H1 (cell line): ENCODE results near the gene RAB1B. TPM values are rescaled to one million over a fixed set of nuclear protein-coding genes. Genes with fewer than 3 reads are reported as not detected.

Experiments used
- CTCF ChIA-PET: fragments of 300-600 bp; sonication (Branson Sonifier 250); formaldehyde crosslinking; loops from one replicate; lab custom pipeline; 2021; ENCODE audit not compliant: partially characterized antibody; lab: Charles Lee
- POLR2A ChIA-PET: fragments of 300-600 bp; sonication (Branson Sonifier 250); formaldehyde crosslinking; loops from one replicate; lab custom pipeline; 2021; ENCODE audit warnings: inconsistent platforms; ENCODE audit not compliant: partially characterized antibody; lab: Charles Lee
- DNase-seq, 2 experiments: peaks; one replicate each; pipeline versions ENCODE4 v3.0.0 to v3.0.0-alpha.2; 2010 to 2022; ENCODE audit warnings: low spot score in 2 of 2, low read depth in 1 of 2, mixed read lengths in 1 of 2
- FAIRE-seq: peaks from 2 replicates; lab custom pipeline; 2011; peaks lifted over from hg19 to GRCh38; lab: Jason Lieb, UNC
- H2AFZ ChIP-seq: 2 replicates; pipeline ENCODE4 v1.8.1; 2012; ENCODE audit warnings: low read length, inconsistent platforms
- H2AK5ac ChIP-seq: 2 replicates; pipeline ENCODE4 v1.6.1; 2013; ENCODE audit warnings: low read depth, low read length
- H2BK120ac ChIP-seq: replicated peaks from 2 replicates; pipeline ENCODE3; 2013; ENCODE audit warnings: low read depth, low read length, inconsistent platforms
- H2BK12ac ChIP-seq: 2 replicates; pipeline ENCODE4 v1.6.1; 2013; ENCODE audit warnings: low read depth, low read length
- H2BK15ac ChIP-seq: 2 replicates; pipeline ENCODE4 v1.6.1; 2013; ENCODE audit warnings: low read length
- H2BK20ac ChIP-seq: 2 replicates; pipeline ENCODE4 v1.6.1; 2013; ENCODE audit warnings: low read length
- H2BK5ac ChIP-seq: 2 replicates; pipeline ENCODE4 v1.6.1; 2013; ENCODE audit warnings: low read depth, low read length
- H3K14ac ChIP-seq: 2 replicates; pipeline ENCODE4 v1.6.1; 2013; ENCODE audit warnings: inconsistent platforms; ENCODE audit not compliant: insufficient read length
- H3K18ac ChIP-seq: 2 replicates; pipeline ENCODE4 v1.6.1; 2013; ENCODE audit warnings: low read length; ENCODE audit errors: extremely low read depth
- H3K23ac ChIP-seq: 2 replicates; pipeline ENCODE4 v1.6.1; 2013; ENCODE audit warnings: inconsistent platforms; ENCODE audit not compliant: insufficient read length
- H3K23me2 ChIP-seq: 2 replicates; pipeline ENCODE4 v1.6.1; 2013; ENCODE audit warnings: low read depth, low read length
- H3K27ac ChIP-seq: 2 replicates; pipeline ENCODE4 v1.6.1; 2011; ENCODE audit warnings: low read depth, low read length, inconsistent platforms
- H3K27me3 ChIP-seq, 4 experiments: replicated peaks in 1 of 4; 1 replicate in 1 of 4; 2 replicates in 3 of 4; pipeline versions ENCODE4 v1.6.1 to v1.8.1; 2011 to 2013; ENCODE audit warnings: low read length in 3 of 4, mild to moderate bottlenecking in 3 of 4, inconsistent platforms in 2 of 4, mixed read lengths in 2 of 4, moderate library complexity in 1 of 4; ENCODE audit not compliant: control insufficient read depth in 3 of 4, insufficient read depth in 3 of 4; ENCODE audit errors: extremely low read depth in 1 of 4
- H3K36me3 ChIP-seq, 4 experiments: 2 replicates each; pipeline versions ENCODE4 v1.6.1 to v1.8.1; 2011 to 2013; ENCODE audit warnings: mild to moderate bottlenecking in 4 of 4, low read length in 3 of 4, moderate library complexity in 2 of 4, control low read depth in 1 of 4, inconsistent platforms in 1 of 4; ENCODE audit not compliant: insufficient read depth in 4 of 4, control insufficient read depth in 2 of 4
- H3K4ac ChIP-seq: replicated peaks from 2 replicates; pipeline ENCODE3; 2013; ENCODE audit warnings: low read length, low read depth, mixed read lengths, inconsistent platforms; ENCODE audit not compliant: insufficient read length
- H3K4me1 ChIP-seq, 4 experiments: replicated peaks in 1 of 4; 1 replicate in 1 of 4; 2 replicates in 3 of 4; pipeline versions ENCODE4 v1.6.1 to v1.8.1; 2011 to 2013; ENCODE audit warnings: low read length in 3 of 4, inconsistent platforms in 2 of 4, mixed read lengths in 1 of 4; ENCODE audit not compliant: insufficient read depth in 4 of 4, control insufficient read depth in 3 of 4
- H3K4me2 ChIP-seq, 2 experiments: 2 replicates each; pipeline versions ENCODE4 v1.6.1 to v1.8.1; 2011 to 2013; ENCODE audit warnings: low read depth in 2 of 2, low read length in 2 of 2, control low read depth in 1 of 2, inconsistent platforms in 1 of 2, mild to moderate bottlenecking in 1 of 2; ENCODE audit not compliant: insufficient read depth in 1 of 2
- H3K4me3 ChIP-seq, 4 experiments: fragments of 200-600, 300-600 bp in 1 of 4; sonication (generic), shearing (Covaris generic), sonication (Bioruptor Twin) in 1 of 4; 2 replicates each; pipeline versions ENCODE4 v1.5.1 to v1.8.1; 2011 to 2016; ENCODE audit warnings: low read length in 4 of 4, low read depth in 3 of 4, control low read depth in 2 of 4, inconsistent platforms in 2 of 4, mild to moderate bottlenecking in 2 of 4, mixed read lengths in 1 of 4, moderate library complexity in 1 of 4; ENCODE audit not compliant: insufficient read depth in 2 of 4; ENCODE audit errors: extremely low read depth in 1 of 4
- H3K56ac ChIP-seq: replicated peaks from 2 replicates; pipeline ENCODE3; 2013; ENCODE audit warnings: low read depth, mild to moderate bottlenecking, mixed read lengths, low read length, inconsistent platforms; ENCODE audit not compliant: insufficient read length
- H3K79me1 ChIP-seq: 2 replicates; pipeline ENCODE4 v1.6.1; 2013; ENCODE audit warnings: low read depth, low read length, control low read depth
- H3K79me2 ChIP-seq, 2 experiments: 2 replicates each; pipeline versions ENCODE4 v1.6.1 to v1.8.1; 2012 to 2013; ENCODE audit warnings: low read length in 2 of 2, mild to moderate bottlenecking in 2 of 2, inconsistent platforms in 1 of 2; ENCODE audit not compliant: insufficient read depth in 2 of 2, control insufficient read depth in 1 of 2
- H3K9ac ChIP-seq, 4 experiments: replicated peaks in 1 of 4; 1 replicate in 1 of 4; 2 replicates in 3 of 4; pipeline versions ENCODE4 v1.6.1 to v1.8.1; 2011 to 2013; ENCODE audit warnings: low read depth in 3 of 4, low read length in 3 of 4, control low read depth in 2 of 4, mild to moderate bottlenecking in 2 of 4, moderate library complexity in 2 of 4, inconsistent platforms in 1 of 4; ENCODE audit errors: extremely low read depth in 1 of 4
- H3K9me3 ChIP-seq, 2 experiments: 2 replicates each; pipeline versions ENCODE4 v1.6.1 to v1.8.1; 2012 to 2013; ENCODE audit warnings: mild to moderate bottlenecking in 2 of 2, moderate library complexity in 2 of 2, control low read depth in 1 of 2, inconsistent platforms in 1 of 2, low read depth in 1 of 2, low read length in 1 of 2, mixed read lengths in 1 of 2; ENCODE audit not compliant: insufficient read depth in 2 of 2
- H4K20me1 ChIP-seq, 2 experiments: replicated peaks in 1 of 2; 2 replicates each; pipeline versions ENCODE3 to v1.8.1; 2011 to 2013; ENCODE audit warnings: inconsistent platforms in 2 of 2, low read length in 2 of 2, mild to moderate bottlenecking in 1 of 2; ENCODE audit not compliant: insufficient read depth in 2 of 2, control insufficient read depth in 1 of 2
- H4K5ac ChIP-seq: 2 replicates; pipeline ENCODE4 v1.6.1; 2013; ENCODE audit warnings: low read length, low read depth, mixed read lengths, inconsistent platforms; ENCODE audit not compliant: insufficient read length
- H4K8ac ChIP-seq: 2 replicates; pipeline ENCODE4 v1.8.0; 2013; ENCODE audit warnings: mild to moderate bottlenecking, moderate library complexity, low read length, inconsistent platforms; ENCODE audit not compliant: insufficient read depth; ENCODE audit errors: extremely low read depth
- H4K91ac ChIP-seq: replicated peaks from 2 replicates; pipeline ENCODE3; 2013; ENCODE audit warnings: low read length, mixed read lengths, inconsistent platforms; ENCODE audit not compliant: insufficient read length
- CEBPB ChIP-seq: IDR thresholded peaks from 2 replicates; pipeline ENCODE4 v1.6.1; 2012; ENCODE audit warnings: low read depth, low read length
- CREB1 ChIP-seq: IDR thresholded peaks from 2 replicates; pipeline ENCODE4 v1.6.1; 2012; ENCODE audit warnings: inconsistent platforms
- TCF12 ChIP-seq: IDR thresholded peaks from 2 replicates; pipeline ENCODE4 v1.6.1; 2011; ENCODE audit warnings: low read depth, mild to moderate bottlenecking, low read length
- WGBS, 2 experiments: shearing (Covaris generic) in 1 of 2; methylation state at CpG; one replicate each; pipeline versions ENCODE4 v1.1.6 to v1.1.7; 2013 to 2015; ENCODE audit warnings: low lambda C conversion rate in 2 of 2, mixed read lengths in 2 of 2, inconsistent platforms in 1 of 2, low coverage in 1 of 2, missing lambda C conversion rate in 1 of 2; ENCODE audit not compliant: insufficient replicate concordance in 2 of 2, insufficient coverage in 1 of 2, insufficient read length in 1 of 2; ENCODE audit errors: extremely low coverage in 1 of 2, missing lambda C conversion rate in 1 of 2; 5-methylcytosine and 5-hydroxymethylcytosine counted together
- polyA plus RNA-seq, 7 experiments: library from polyadenylated mRNA; depleted of rRNA in 3 of 7; stranded (reverse) in 5 of 7; unstranded in 2 of 7; fragments of >200 nt in 5 of 7; fragments of 200-250 nt in 2 of 7; gene quantifications; 1 replicate in 5 of 7; 2 replicates in 1 of 7; 4 replicates in 1 of 7; pipeline versions ENCODE4 v1.2.1 to v1.2.3, GENCODE V29; 2011 to 2013; ENCODE audit warnings: missing spikeins in 2 of 7, mixed read lengths in 2 of 7
- total RNA-seq: library from RNA; stranded (reverse); fragmentation: NEBNext Ultra II Directional; extraction: Animal tissue kit (Norgen Biotek cat#: 25700); gene quantifications from 2 replicates; pipeline ENCODE4 v1.2.1, GENCODE V29; 2021

RAB1B gene
- total and polyA plus RNA-seq, 2 of the 8 experiments (the other 6 are each of a cell fraction or from before 2014, with no cell fraction given) = 100 to 217 TPM

DNA sequence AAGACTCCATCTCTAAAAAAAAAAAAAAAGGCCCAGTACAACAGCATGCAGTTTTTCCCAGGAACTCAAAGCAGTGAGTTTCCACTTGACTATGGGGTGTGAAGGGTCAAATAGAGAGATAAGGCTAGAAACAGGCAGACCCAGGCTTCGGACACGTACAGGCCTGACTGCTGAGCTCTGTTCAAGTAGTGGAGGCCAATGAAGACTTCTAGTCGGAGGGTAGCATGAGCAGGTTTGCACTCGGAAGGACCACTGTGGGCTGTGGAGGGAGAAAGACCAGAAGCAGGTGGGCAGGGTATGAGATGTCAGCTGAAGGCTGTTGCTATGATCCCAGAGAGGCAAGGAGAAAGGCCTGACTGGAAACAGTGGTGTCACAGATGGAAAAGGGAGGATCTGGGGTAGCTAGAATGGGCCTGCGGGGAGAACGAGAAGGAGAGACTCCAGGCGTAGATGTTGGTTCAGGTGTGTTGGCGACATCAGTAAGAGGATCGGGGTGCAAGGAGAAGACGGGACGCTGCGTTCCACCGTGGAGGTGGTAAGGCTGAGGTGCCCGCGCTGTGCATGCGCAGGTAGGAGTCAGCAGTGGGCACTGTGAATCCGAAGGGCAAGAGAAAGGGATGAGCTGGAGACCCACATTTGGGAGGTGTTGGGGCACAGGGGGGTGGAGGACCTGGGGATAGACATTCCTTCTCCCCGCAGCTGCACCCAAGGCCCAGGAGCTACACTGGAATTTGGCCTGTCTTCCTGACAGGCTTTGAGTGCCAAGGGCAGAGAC lies 49.4 kb upstream of the RAB1B start:
- no peak overlapping the region for H2BK12ac ChIP-seq
- H4K8ac ChIP-seq = no peak overlapping the region
- H3K9ac ChIP-seq = no peak overlapping the region
- H2BK15ac ChIP-seq = no peak overlapping the region
- peaks cover 0 to 3% (median 0%) of the 10 kb centered on the region in 4 experiments; a peak in 3 of 8 replicates for H3K36me3 ChIP-seq
- ChIA-PET CTCF (interaction anchor here (0.5 to 10.1 kb wide), 6 partner anchors 11 to 135 kb away, joined by 3 to 123 read pairs (median 3); no protein-coding TSS in a partner anchor), POLR2A (interaction anchor here (0.6 kb wide), 1 partner anchor 14 kb away, joined by 4 read pairs; no protein-coding TSS in a partner anchor)
- no peaks in the 10 kb centered on the region for H3K79me2 ChIP-seq
- DNase-seq (no peak), FAIRE-seq (no peak)
- no peak overlapping the region for H2AK5ac ChIP-seq
- no peak overlapping the region for H3K56ac ChIP-seq
- H2BK20ac ChIP-seq = no peak overlapping the region
- H3K23ac ChIP-seq = no peak overlapping the region
- H4K20me1 ChIP-seq = peaks cover 0 to 1% of the 10 kb centered on the region in 2 experiments
- no peak overlapping the region for H3K14ac ChIP-seq
- H4K5ac ChIP-seq = no peak overlapping the region
- no peaks in the 10 kb centered on the region for H3K27me3 ChIP-seq
- no peak overlapping the region for H3K18ac ChIP-seq
- H3K4me3 ChIP-seq = no peak overlapping the region
- H3K27ac ChIP-seq = no peak overlapping the region; the same call in 1 of the 2 replicates
- H2AFZ ChIP-seq = no peak overlapping the region
- no peak overlapping the region for H3K4ac ChIP-seq
- no peak overlapping the region for H3K4me2 ChIP-seq
- H3K23me2 ChIP-seq = no peaks in the 10 kb centered on the region
- 96% methylated on average over 18 of the region's 18 CpGs; no CpG with 5 or more reads in 1 of the 2 experiments for WGBS, 2 experiments
- no peak overlapping the region for H4K91ac ChIP-seq
- no peak overlapping the region for H2BK5ac ChIP-seq
- H3K9me3 ChIP-seq = no peaks in the 10 kb centered on the region
- H2BK120ac ChIP-seq = no peak overlapping the region
- no peak for TF ChIP-seq CEBPB
- no peak for TF ChIP-seq CREB1
- no peak for TF ChIP-seq TCF12
- TF ChIP-seq, all 59 proteins: peak for 0
- H3K79me1 ChIP-seq = no peaks in the 10 kb centered on the region
- peaks cover 0 to 2% (median 0%) of the 10 kb centered on the region in 4 experiments; a peak in 1 of 7 replicates for H3K4me1 ChIP-seq
